Suprapubic skin (tissue), 4 donors: ENCODE data around the gene TNFSF8.

Source experiments
- EP300 ChIP-seq: sonication (generic); formaldehyde crosslinking; IDR thresholded peaks from one replicate; pipeline ENCODE4 v1.6.1; 2017; ENCODE audit warnings: antibody characterized with exemption
- POLR2A ChIP-seq, 2 donors: fragments of 450-650 bp; IDR thresholded peaks; one replicate each; pipeline ENCODE4 v1.6.1; 2017; ENCODE audit warnings: antibody characterized with exemption in 2 of 2, mild to moderate bottlenecking in 2 of 2, moderate library complexity in 2 of 2
- POLR2AphosphoS5 ChIP-seq, 3 donors: sonication (generic); formaldehyde crosslinking; IDR thresholded peaks; one replicate each; pipeline ENCODE4 v1.6.1; 2017; ENCODE audit warnings: antibody characterized with exemption in 3 of 3
- TF ChIP-seq, protein P1 (sequence below), 2 donors: fragments of 200-600 bp in 1 of 2; fragments of 450-650 bp in 1 of 2; sonication (generic) in 1 of 2; IDR thresholded peaks; one replicate each; pipeline ENCODE4 v1.5.1; 2016 to 2019; ENCODE audit warnings: antibody characterized with exemption in 2 of 2, mild to moderate bottlenecking in 1 of 2, moderate library complexity in 1 of 2

DNA sequence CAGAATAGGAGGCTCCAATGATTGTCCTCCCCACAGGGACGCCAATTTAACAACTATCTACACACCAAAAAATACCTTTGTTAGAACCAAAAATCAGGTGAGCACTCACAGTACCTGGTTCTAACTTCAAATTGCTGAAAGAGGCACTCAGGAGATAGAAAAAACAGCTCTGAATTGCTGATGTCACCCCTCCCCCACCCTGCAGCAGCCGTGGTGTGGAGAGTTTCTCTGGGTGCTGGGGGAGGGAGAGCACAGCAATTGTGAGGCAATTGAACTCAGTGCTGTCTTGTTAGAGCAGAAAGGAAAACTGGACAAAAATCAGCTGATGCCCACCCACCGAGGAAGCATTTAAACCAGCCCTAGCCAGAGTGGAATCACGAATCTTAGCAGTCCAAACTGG lies 41.8 kb downstream of the TNFSF8 start:
- TF ChIP-seq, protein P1, sequence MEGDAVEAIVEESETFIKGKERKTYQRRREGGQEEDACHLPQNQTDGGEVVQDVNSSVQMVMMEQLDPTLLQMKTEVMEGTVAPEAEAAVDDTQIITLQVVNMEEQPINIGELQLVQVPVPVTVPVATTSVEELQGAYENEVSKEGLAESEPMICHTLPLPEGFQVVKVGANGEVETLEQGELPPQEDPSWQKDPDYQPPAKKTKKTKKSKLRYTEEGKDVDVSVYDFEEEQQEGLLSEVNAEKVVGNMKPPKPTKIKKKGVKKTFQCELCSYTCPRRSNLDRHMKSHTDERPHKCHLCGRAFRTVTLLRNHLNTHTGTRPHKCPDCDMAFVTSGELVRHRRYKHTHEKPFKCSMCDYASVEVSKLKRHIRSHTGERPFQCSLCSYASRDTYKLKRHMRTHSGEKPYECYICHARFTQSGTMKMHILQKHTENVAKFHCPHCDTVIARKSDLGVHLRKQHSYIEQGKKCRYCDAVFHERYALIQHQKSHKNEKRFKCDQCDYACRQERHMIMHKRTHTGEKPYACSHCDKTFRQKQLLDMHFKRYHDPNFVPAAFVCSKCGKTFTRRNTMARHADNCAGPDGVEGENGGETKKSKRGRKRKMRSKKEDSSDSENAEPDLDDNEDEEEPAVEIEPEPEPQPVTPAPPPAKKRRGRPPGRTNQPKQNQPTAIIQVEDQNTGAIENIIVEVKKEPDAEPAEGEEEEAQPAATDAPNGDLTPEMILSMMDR (IDR thresholded peaks at IDR 0.05): no peak
- TF ChIP-seq POLR2AphosphoS5 (IDR thresholded peaks at IDR 0.05) (no peak), POLR2A (IDR thresholded peaks at IDR 0.05) (no peak), EP300 (no peak)
